ENCODE data around the gene PIKFYVE.
"Not testable (repeated sequence)": the region's sequence is repeated elsewhere in the genome, so short reads cannot be mapped to it uniquely, and the experiment has no call there.

The PIKFYVE gene

DNA sequence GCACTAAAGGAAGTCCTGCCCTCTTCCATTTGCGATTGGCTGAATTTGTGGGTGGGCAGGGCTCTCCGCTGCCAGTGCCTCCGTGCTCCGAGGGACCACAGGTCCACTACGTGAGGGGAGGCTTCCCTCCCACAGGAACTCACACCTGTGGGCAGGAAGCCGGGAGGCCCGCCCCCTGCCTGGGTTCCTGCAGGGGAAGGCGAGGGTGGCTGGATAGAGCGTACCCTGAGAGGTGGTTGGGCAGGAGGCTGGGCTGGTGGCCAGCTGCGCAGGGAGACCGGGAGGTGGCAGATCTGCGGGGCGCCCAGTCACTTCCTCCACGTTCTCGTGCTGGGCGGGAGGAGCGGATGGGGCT, 93.6 kb downstream of the PIKFYVE start:
- DNase-seq (ENCODE audit: low read depth) = no peak

- DNase-seq (ENCODE audit: low read depth) = no peak
These were observed 94.4 kb downstream of the PIKFYVE start for GRCh38 chr2:208360259-208361076.

GRCh38 chr2:208361077-208361441, 95.0 kb downstream of the PIKFYVE start:
- DNase-seq (ENCODE audit: low read depth) = no peak

DNA sequence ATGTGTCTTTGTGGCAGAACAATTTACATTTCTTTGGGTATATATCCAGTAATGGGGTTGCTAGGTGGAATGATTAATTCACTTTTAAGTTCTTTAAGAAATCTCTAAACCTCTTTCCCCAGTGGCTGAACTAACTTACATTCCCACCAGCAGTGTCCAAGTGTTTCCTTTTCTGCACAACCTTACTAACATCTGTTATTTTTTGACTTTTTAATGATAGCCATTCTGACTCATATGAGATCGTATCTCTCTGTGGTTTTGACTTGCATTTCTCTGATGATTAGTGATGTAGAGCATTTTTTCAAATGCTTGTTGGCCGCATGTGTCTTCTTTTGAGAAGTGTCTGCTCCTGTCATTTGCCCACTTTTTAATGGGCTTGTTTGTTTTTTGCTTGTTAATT, 97.4 kb downstream of the PIKFYVE start:
- DNase-seq (ENCODE audit: low read depth) = no peak

GRCh38 chr2:208366215-208367127, 100.4 kb downstream of the PIKFYVE start:
- DNase-seq (ENCODE audit: low read depth) = no peak

- DNase-seq (ENCODE audit: low read depth) = no peak
These were observed 103.0 kb downstream of the PIKFYVE start for GRCh38 chr2:208369091-208369490.

- DNase-seq (ENCODE audit: low read depth) = no peak
These were observed 105.0 kb downstream of the PIKFYVE start for GRCh38 chr2:208370881-208371633.

DNA sequence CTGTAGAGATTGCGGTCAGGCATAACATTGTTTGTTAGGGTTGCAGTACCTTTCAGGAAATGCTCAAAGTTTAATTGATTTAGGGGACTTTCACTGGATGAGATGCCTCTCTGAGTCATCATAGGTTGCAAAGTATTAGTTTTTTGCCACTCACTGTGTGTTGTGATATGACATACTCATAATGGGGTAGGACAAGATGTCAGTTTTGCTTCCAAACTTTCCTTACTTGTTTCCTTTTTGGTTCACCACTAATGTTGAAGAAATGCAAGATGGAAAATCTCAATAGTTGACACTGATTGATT, 105.5 kb downstream of the PIKFYVE start:
- DNase-seq (ENCODE audit: low read depth) = no peak

- DNase-seq (ENCODE audit: low read depth) = no peak
These were observed 107.5 kb downstream of the PIKFYVE start for GRCh38 chr2:208373460-208374089.

DNA sequence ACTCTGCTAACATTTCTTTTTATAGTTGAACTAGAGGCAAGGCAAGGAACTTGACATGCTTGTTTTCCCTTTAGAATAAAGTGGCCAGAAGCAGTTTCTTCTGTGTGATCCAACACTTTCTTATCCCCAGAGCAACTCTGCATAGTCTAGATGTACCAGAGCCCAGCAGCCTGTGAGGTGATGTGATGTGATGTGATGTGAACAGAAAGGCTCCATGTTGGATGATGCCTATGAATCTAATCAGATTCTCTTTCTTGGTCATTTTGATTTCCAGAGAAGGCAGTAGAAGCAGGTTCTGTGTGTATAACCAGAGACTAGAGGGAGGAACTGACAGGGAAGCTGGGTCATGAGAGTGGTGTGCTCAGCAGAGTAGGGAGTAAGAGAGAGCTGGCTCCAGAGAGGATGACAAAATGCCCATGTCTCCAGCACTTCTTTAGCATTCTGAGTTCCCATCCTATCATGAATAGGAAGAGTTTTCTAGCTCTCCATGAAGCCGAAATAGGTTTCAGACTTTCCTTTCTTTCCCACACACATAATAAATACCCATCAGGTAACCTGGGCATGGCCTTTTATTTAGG, 109.5 kb downstream of the PIKFYVE start:
- DNase-seq (ENCODE audit: low read depth) = no peak

- DNase-seq (ENCODE audit: low read depth) = not testable (repeated sequence)
These were observed 111.3 kb downstream of the PIKFYVE start for GRCh38 chr2:208377344-208377860.

GRCh38 chr2:208379192-208379591, 113.1 kb downstream of the PIKFYVE start:
- no peak for DNase-seq (ENCODE audit: low read depth)

- DNase-seq (ENCODE audit: low read depth) = no peak
These were observed 118.6 kb downstream of the PIKFYVE start for GRCh38 chr2:208384637-208385036.

GRCh38 chr2:208386541-208386940, 120.5 kb downstream of the PIKFYVE start:
- no peak for DNase-seq (ENCODE audit: low read depth)

GRCh38 chr2:208389940-208390339, 123.9 kb downstream of the PIKFYVE start:
- no peak for DNase-seq (ENCODE audit: low read depth)

DNA sequence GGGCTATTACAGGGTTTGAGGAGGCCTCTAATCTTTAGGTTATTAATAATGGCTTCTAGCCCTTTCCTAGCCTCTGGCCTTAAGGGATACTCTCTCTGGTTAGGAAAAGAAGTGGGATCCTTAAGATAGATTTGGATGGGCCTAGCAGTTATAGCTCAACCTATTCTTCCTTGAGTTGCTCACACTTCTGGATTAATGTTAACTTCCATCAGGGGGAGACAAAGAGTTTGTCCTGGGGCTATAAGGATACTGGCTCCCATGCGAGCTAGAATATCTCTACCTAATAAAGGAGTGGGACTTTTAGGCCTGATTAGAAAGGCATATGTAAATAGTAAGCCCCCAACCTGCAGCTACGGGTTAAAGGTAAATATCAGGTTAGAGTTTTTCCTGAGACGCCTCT, 126.2 kb downstream of the PIKFYVE start:
- no peak for DNase-seq (ENCODE audit: low read depth)

GRCh38 chr2:208396796-208397195, 130.7 kb downstream of the PIKFYVE start:
- not testable (repeated sequence) for DNase-seq (ENCODE audit: low read depth)

- DNase-seq (ENCODE audit: low read depth) = no peak
These were observed 133.1 kb downstream of the PIKFYVE start for GRCh38 chr2:208399201-208399600.

DNA sequence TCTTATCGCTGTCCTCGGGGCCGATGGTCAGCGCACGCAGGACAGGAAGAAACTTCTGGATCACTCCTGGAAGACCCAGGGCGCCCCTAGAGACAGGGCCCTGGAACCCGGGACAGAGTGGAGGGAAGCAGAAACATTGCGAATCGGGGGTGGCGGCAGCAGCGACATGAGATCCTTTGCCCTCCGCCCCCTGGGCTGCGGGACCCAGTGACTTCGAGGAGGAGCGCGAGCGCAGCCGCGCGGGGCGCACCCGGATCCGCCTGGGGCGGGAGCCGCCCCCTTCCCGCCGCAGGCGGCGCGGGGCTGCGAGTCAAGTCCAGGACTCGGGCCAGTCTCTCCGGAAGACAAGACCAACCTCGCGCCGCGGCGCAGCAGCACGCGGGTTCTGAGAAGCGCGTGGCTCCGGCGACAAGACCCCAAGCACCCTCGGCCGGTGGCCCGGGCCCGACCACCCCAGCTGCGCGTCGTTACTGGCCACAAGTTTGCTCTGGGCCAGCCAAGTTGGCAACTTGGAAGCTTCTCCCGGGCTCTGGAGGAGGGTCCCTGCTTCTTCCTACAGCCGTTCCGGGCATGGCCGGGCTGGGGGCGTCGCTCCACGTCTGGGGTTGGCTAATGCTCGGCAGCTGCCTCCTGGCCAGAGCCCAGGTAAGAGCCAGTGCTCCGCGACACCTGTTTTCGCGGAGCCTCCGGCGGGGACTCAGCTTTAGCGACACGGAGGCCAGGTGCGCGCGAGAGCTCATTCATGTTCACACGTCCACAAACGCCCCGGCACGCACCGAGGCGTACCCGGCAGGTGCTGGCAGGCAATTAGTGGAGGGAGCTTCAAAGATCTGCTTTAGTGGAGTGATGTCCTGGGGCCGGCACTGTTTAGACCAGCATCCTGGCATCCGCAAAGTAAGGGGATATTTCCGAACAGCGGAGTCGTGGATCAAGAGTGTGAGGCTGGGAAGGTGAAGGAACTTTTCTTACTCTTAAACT, 140.7 kb downstream of the PIKFYVE start, which contains the start of gene PTH2R:
PTH2R (plus strand) TSS at position 319 of the 978 bp plus-strand sequence; CDS start at position 571, 252 bp downstream.
- no peak for DNase-seq (ENCODE audit: low read depth)

DNA sequence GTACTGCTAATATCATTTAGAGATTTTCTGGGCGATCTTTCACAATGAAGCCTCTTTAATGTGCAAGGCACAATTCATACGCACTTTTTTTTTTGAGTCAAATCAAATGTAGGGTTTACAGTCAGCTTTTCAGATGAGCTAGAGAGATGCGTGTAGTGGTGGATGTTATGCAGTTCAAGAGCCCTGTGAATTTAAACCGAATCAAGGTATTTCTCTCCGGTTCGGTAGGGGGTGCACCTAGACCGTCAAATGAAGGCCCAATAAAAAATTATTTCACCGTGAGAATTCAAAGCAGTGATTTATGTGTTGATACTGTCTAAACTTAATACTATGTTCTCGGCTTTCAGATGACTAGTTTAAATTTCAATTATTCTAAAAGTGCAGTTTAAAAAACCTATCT, 141.6 kb downstream of the PIKFYVE start:
- no peak for DNase-seq (ENCODE audit: low read depth)

All from stimulated activated CD8-positive, alpha-beta memory T cell treated with anti-CD3 and anti-CD28 coated beads, Interleukin-7, amount 100 ng/mL, for 24 hours (primary cell).